Measurements from ENCODE around the gene ANK3. TPM values are rescaled to one million over a fixed set of nuclear protein-coding genes. Genes with fewer than 3 reads are reported as not detected.

The ANK3 gene
- total RNA-seq, 1 donor from 2014 or later, result 35.1 TPM

DNA sequence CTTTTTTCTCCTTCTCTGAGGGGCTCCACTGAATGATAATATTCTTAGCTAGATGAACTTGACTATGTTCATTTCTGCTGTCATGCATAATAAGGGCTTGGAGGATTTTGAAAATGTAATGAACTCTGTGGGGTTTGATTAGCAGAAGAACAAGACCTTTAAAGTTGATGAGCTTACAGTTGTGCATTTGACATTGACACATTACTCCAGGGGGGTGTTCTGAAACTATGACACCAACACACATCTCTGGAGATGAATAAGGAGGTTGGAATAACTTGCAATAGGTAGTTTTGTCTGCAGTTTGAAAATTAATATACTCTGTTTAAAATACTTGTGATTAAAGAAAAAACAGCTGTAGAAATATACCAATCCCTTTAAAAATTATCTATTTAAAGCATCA is 80.3 kb downstream of the ANK3 start:
- no peaks in the 10 kb centered on the region for H3K27me3 Mint-ChIP-seq (ENCODE audit: low read depth)
- no peaks in the 10 kb centered on the region for H3K9me3 Mint-ChIP-seq (ENCODE audit: low read depth)
- no peaks in the 10 kb centered on the region for H3K36me3 Mint-ChIP-seq (ENCODE audit: low read depth)
- H3K4me1 Mint-ChIP-seq (ENCODE audit: low read depth), result peaks cover 34% of the 10 kb centered on the region
- no peak for DNase-seq (ENCODE audit: low spot score)
- TF ChIP-seq, protein P1, sequence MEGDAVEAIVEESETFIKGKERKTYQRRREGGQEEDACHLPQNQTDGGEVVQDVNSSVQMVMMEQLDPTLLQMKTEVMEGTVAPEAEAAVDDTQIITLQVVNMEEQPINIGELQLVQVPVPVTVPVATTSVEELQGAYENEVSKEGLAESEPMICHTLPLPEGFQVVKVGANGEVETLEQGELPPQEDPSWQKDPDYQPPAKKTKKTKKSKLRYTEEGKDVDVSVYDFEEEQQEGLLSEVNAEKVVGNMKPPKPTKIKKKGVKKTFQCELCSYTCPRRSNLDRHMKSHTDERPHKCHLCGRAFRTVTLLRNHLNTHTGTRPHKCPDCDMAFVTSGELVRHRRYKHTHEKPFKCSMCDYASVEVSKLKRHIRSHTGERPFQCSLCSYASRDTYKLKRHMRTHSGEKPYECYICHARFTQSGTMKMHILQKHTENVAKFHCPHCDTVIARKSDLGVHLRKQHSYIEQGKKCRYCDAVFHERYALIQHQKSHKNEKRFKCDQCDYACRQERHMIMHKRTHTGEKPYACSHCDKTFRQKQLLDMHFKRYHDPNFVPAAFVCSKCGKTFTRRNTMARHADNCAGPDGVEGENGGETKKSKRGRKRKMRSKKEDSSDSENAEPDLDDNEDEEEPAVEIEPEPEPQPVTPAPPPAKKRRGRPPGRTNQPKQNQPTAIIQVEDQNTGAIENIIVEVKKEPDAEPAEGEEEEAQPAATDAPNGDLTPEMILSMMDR (IDR thresholded peaks at IDR 0.05), result no peak
- H3K4me3 Mint-ChIP-seq (ENCODE audit: unreplicated experiment), result no peak overlapping the region
- H3K27ac Mint-ChIP-seq (ENCODE audit: unreplicated experiment), result no peak overlapping the region

DNA sequence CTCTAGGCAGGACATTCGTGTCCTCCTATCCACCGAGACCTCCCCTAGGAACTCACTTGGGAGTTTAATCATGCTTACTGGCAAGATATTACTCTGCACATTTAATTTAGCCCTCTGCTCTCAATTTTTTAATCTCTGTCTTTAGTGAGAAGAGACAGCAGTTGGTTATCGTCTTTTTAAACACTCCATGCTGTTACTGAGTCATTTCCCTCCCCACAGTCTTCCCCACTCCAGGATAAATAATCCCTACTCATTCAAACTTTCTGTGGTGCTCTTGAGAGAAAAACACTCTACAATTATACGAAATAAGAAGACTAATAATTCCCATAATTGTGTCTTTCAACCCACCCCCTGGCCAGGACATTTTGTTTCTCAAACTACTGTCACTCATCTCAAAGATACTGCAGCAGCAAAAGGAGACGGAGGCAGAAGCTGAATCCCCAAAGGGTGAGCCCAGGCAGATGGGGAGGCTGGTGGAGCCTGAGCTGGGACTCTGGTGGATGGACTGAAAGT is 84.2 kb downstream of the ANK3 start:
- Mint-ChIP-seq H3K9me3 (ENCODE audit: low read depth) (peaks cover 3% of the 10 kb centered on the region), H3K36me3 (ENCODE audit: low read depth) (no peaks in the 10 kb centered on the region), H3K4me3 (ENCODE audit: unreplicated experiment) (peak overlapping the region; percentile 0), H3K27ac (ENCODE audit: unreplicated experiment) (peak overlapping the region; percentile 62), H3K4me1 (ENCODE audit: low read depth) (peaks cover 23% of the 10 kb centered on the region), H3K27me3 (ENCODE audit: low read depth) (no peaks in the 10 kb centered on the region)
- TF ChIP-seq, protein P1 (IDR thresholded peaks at IDR 0.05), result no peak
- DNase-seq (ENCODE audit: low spot score), result no peak

DNA sequence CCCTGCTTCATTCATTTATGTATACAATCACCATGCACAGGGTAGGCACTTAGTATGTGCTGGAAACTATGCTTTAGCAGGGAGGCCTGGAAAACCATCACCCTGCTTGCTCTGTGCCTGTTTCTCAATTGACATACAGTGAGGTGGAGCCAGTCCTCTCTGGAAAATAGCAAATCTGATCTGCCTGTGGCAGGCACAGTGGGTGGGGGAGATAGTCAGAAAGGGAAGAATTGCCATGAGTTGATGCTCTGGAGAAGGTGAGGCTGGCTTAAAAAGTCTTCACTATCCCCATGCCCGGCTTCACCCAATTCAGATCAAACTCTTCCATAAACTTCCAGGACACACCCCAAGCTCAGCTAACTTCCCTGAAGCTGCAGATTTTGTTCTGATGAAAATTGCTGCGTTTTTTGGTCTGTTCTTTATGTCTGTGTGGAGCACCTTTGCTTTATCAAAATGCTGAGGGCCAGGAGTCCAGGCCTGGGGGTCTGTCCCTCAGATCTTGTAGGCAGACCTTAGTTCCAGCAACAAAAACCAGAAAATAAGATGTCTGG is 84.8 kb downstream of the ANK3 start:
- TF ChIP-seq, protein P1 (IDR thresholded peaks at IDR 0.05), result no peak
- Mint-ChIP-seq H3K9me3 (ENCODE audit: low read depth) (peaks cover 3% of the 10 kb centered on the region), H3K27ac (ENCODE audit: unreplicated experiment) (peak overlapping the region; percentile 62), H3K4me3 (ENCODE audit: unreplicated experiment) (peak overlapping the region; percentile 0), H3K4me1 (ENCODE audit: low read depth) (peaks cover 28% of the 10 kb centered on the region), H3K36me3 (ENCODE audit: low read depth) (no peaks in the 10 kb centered on the region), H3K27me3 (ENCODE audit: low read depth) (no peaks in the 10 kb centered on the region)
- no peak for DNase-seq (ENCODE audit: low spot score)

DNA sequence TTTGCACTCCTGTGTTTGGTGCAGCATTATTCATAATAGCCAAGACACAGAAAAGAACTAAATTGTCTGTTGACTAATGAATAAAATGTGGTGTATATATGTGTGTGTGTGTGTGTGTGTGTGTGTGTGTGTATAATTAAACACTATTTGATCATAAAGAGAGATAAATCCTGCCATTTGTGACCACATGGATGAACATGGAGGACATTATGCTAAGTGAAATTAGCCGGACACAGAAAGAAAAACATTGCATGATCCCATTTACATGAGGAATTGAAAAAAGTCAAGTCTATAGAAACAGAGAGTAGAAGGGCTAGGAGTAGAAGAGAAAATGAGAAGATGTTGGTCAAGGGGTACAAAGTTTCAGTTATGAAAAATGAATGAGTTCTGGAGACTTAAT is 85.9 kb downstream of the ANK3 start:
- Mint-ChIP-seq H3K9me3 (ENCODE audit: low read depth) (peaks cover 3% of the 10 kb centered on the region), H3K27me3 (ENCODE audit: low read depth) (no peaks in the 10 kb centered on the region), H3K27ac (ENCODE audit: unreplicated experiment) (no peak overlapping the region), H3K4me1 (ENCODE audit: low read depth) (peaks cover 36% of the 10 kb centered on the region), H3K36me3 (ENCODE audit: low read depth) (no peaks in the 10 kb centered on the region), H3K4me3 (ENCODE audit: unreplicated experiment) (no peak overlapping the region)
- DNase-seq (ENCODE audit: low spot score), result no peak
- TF ChIP-seq, protein P1 (IDR thresholded peaks at IDR 0.05), result no peak

DNA sequence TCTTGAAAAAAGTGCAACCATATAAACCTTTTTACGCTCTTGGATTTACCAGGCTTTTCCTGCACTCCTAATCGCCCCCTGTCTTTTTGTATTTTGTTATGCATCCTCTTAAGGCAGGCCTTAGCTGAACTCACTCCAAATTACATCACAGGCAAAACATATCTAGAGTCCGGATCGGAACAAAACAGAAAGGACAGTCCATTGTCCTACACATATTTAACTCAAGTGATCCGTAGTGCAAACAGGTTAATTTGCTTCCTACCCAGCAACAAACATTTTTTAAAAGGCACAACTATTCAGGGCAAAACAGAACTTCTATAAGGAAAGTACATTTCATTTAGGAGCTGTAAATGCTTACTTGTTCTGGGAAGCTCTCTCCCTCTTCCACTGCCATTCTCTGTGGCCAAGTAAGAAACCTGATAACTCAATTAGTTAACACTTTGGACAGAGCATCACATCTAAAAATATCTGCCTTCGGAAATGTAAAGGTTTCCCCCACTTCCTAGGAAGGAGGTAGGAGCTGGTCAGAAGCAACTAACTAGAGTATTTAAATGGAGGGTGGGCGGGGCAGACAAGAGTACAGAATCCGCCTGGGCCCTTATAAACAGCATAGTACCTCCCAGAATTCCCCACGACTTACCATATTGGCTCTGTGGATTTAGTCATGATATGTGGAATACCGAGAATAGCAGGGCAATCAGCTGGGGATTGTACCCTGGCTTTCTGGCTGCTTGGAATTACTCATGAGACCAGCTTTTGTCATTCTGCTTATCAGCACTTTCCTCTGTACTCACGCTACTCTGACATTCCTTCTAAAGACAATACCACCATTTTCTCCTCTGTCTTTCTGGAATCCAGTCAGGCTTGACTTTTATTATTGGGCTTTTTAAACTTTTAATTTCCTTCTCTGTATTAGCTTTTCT is 89.5 kb downstream of the ANK3 start:
- TF ChIP-seq, protein P1 (IDR thresholded peaks at IDR 0.05), result peak; percentile 27
- Mint-ChIP-seq H3K9me3 (ENCODE audit: low read depth) (peaks cover 3% of the 10 kb centered on the region), H3K4me3 (ENCODE audit: unreplicated experiment) (peak overlapping the region; percentile 43), H3K36me3 (ENCODE audit: low read depth) (no peaks in the 10 kb centered on the region), H3K27me3 (ENCODE audit: low read depth) (no peaks in the 10 kb centered on the region), H3K27ac (ENCODE audit: unreplicated experiment) (peak overlapping the region; percentile 91), H3K4me1 (ENCODE audit: low read depth) (peaks cover 42% of the 10 kb centered on the region)
- DNase-seq (ENCODE audit: low spot score), result no peak
